ENCODE data around the gene SGK1. TPM values are rescaled to one million over a fixed set of nuclear protein-coding genes. Genes with fewer than 3 reads are reported as not detected.

The SGK1 gene
- total RNA-seq, 3 donors from 2014 or later (not counting 1 experiment from before 2014, with no cell fraction given), result 31.8 to 89.6 (median 33.3) TPM

- H3K4me1 Mint-ChIP-seq, result peaks cover 36 to 38% of the 10 kb centered on the region in 2 donors
Observed at GRCh38 chr6:134178161-134179044, 139.5 kb downstream of the SGK1 start.

GRCh38 chr6:134177753-134178160, 140.2 kb downstream of the SGK1 start:
- peak overlapping the region; percentile 78 for H3K4me3 Mint-ChIP-seq
- H3K9me3 ChIP-seq (ENCODE audit: control insufficient read depth, insufficient read depth, low read length), result no peaks in the 10 kb centered on the region
- H3K9me3 Mint-ChIP-seq, result no peaks in the 10 kb centered on the region
- no peak for ATAC-seq
- H3K4me1 Mint-ChIP-seq, result peaks cover 36 to 38% of the 10 kb centered on the region in 2 donors
- H3K27ac ChIP-seq (ENCODE audit: low read length), result peak overlapping the region; percentile 42
- H3K4me3 ChIP-seq (ENCODE audit: low read length), result peak overlapping the region; percentile 41
- no peaks in the 10 kb centered on the region for H3K36me3 ChIP-seq (ENCODE audit: control insufficient read depth, insufficient read depth, low read length)
- 63% methylated on average over 5 of the region's 10 CpGs for WGBS (ENCODE audit: insufficient coverage)
- no peaks in the 10 kb centered on the region for H3K36me3 Mint-ChIP-seq
- H3K27ac Mint-ChIP-seq, result peak overlapping the region; percentile 47 to 87
- H3K27me3 Mint-ChIP-seq (ENCODE audit: low read depth in 2 of 2), result peaks cover 13 to 29% of the 10 kb centered on the region in 2 donors
- no peaks in the 10 kb centered on the region for H3K27me3 ChIP-seq (ENCODE audit: control insufficient read depth, insufficient read depth, low read length)
- peaks cover 35% of the 10 kb centered on the region for H3K4me1 ChIP-seq (ENCODE audit: control insufficient read depth, insufficient read depth, low read length)
- no peak for TF ChIP-seq CTCF (IDR thresholded peaks at IDR 0.05)
- intact Hi-C loops (cut with micrococcal nuclease), result loop anchor here (10.0 kb wide), 1 partner anchor 1007 kb away; the partner anchor contains the start of gene MYB
- DNase-seq, result peak in 1 of 2 donors; percentile 45

More at GRCh38 chr6:134178161-134179044, 139.5 kb downstream of the SGK1 start:
- 2% methylated on average over 26 of the region's 30 CpGs for WGBS (ENCODE audit: insufficient coverage)
- peaks cover 35% of the 10 kb centered on the region for H3K4me1 ChIP-seq (ENCODE audit: control insufficient read depth, insufficient read depth, low read length)
- H3K27ac ChIP-seq (ENCODE audit: low read length), result peak overlapping the region; percentile 58
- Mint-ChIP-seq H3K4me3 (peak overlapping the region; percentile 78), H3K36me3 (no peaks in the 10 kb centered on the region), H3K9me3 (no peaks in the 10 kb centered on the region), H3K27me3 (ENCODE audit: low read depth in 2 of 2) (peaks cover 13 to 29% of the 10 kb centered on the region in 2 donors), H3K27ac (peak overlapping the region; percentile 47 to 87)
- H3K4me3 ChIP-seq (ENCODE audit: low read length), result peak overlapping the region; percentile 41
- TF ChIP-seq CTCF (IDR thresholded peaks at IDR 0.05), result no peak
- H3K27me3 ChIP-seq (ENCODE audit: control insufficient read depth, insufficient read depth, low read length), result no peaks in the 10 kb centered on the region
- intact Hi-C loops (cut with micrococcal nuclease), result loop anchor here (10.0 kb wide), 1 partner anchor 1006 kb away; the partner anchor contains the start of gene MYB
- DNase-seq (peak; percentile 41 to 90), ATAC-seq (peak; percentile 58 to 68 (median 64))
- H3K9me3 ChIP-seq (ENCODE audit: control insufficient read depth, insufficient read depth, low read length), result no peaks in the 10 kb centered on the region
- H3K36me3 ChIP-seq (ENCODE audit: control insufficient read depth, insufficient read depth, low read length), result no peaks in the 10 kb centered on the region

- H3K9me3 ChIP-seq (ENCODE audit: control insufficient read depth, insufficient read depth, low read length), result no peaks in the 10 kb centered on the region
- Mint-ChIP-seq H3K27ac (peak overlapping the region in 1 of 2 donors; percentile 87), H3K4me3 (peak overlapping the region; percentile 78), H3K9me3 (no peaks in the 10 kb centered on the region), H3K4me1 (peaks cover 36 to 38% of the 10 kb centered on the region in 2 donors), H3K36me3 (no peaks in the 10 kb centered on the region), H3K27me3 (ENCODE audit: low read depth in 2 of 2) (peaks cover 13 to 29% of the 10 kb centered on the region in 2 donors)
- H3K36me3 ChIP-seq (ENCODE audit: control insufficient read depth, insufficient read depth, low read length), result no peaks in the 10 kb centered on the region
- DNase-seq, result peak in 1 of 2 donors; percentile 13
- peaks cover 35% of the 10 kb centered on the region for H3K4me1 ChIP-seq (ENCODE audit: control insufficient read depth, insufficient read depth, low read length)
- no peak overlapping the region for H3K27ac ChIP-seq (ENCODE audit: low read length)
- 79% methylated on average over 1 of the region's 1 CpG for WGBS (ENCODE audit: insufficient coverage)
- H3K27me3 ChIP-seq (ENCODE audit: control insufficient read depth, insufficient read depth, low read length), result no peaks in the 10 kb centered on the region
- H3K4me3 ChIP-seq (ENCODE audit: low read length), result no peak overlapping the region
- intact Hi-C loops (cut with micrococcal nuclease), result loop anchor here (10.0 kb wide), 1 partner anchor 1008 kb away; the partner anchor contains the start of gene MYB
- ATAC-seq, result no peak
- no peak for TF ChIP-seq CTCF (IDR thresholded peaks at IDR 0.05)
Observed at GRCh38 chr6:134177236-134177635, 140.7 kb downstream of the SGK1 start.
